Upper lobe of right lung (tissue), 1 donor: ENCODE results near the gene NRP1. TPM values are rescaled to one million over a fixed set of nuclear protein-coding genes. Genes with fewer than 3 reads are reported as not detected.

Experiments used
- ATAC-seq: fragments of 200-7000 bp; cut with Tn5 transposase; one replicate; pipeline ENCODE4 v1.9.1; 2020; ENCODE audit warnings: mild to moderate bottlenecking, moderate library complexity
- DNase-seq: peaks from one replicate; pipeline ENCODE4 v3.0.0-alpha.2; 2020
- H3K27ac ChIP-seq: fragments of 200-600 bp; one replicate; pipeline ENCODE4 v1.8.0; 2022
- H3K27me3 ChIP-seq: fragments of 200-600 bp; one replicate; pipeline ENCODE4 v1.8.0; 2022; ENCODE audit warnings: mild to moderate bottlenecking
- H3K36me3 ChIP-seq: fragments of 200-600 bp; one replicate; pipeline ENCODE4 v1.8.0; 2022
- H3K4me1 ChIP-seq: fragments of 200-600 bp; one replicate; pipeline ENCODE4 v1.8.0; 2022
- H3K4me3 ChIP-seq: fragments of 200-600 bp; one replicate; pipeline ENCODE4 v1.8.0; 2022; ENCODE audit warnings: mild to moderate bottlenecking
- H3K9me3 ChIP-seq: fragments of 200-600 bp; one replicate; pipeline ENCODE4 v1.8.0; 2022
- CTCF ChIP-seq: fragments of 200-600 bp; IDR thresholded peaks from one replicate; pipeline ENCODE4 v1.8.0; 2022; ENCODE audit warnings: antibody characterized with exemption
- intact Hi-C: fragments of 100-400 bp; cut with DNase I; formaldehyde crosslinking; loops from one replicate; pipeline ENCODE4 v1.11.0; 2022
- total RNA-seq: library from RNA; stranded (reverse); fragmentation: NEBNext Ultra II Directional; extraction: Animal tissue kit (Norgen Biotek cat#: 25700); gene quantifications from one replicate; pipeline ENCODE4 v1.2.1, GENCODE V29; 2021
- donor health status: DM: no; HTN: yes; CAD: no; lungs with severe emphysema.

Gene NRP1
- total RNA-seq, 1 donor from 2014 or later = 139 TPM

DNA sequence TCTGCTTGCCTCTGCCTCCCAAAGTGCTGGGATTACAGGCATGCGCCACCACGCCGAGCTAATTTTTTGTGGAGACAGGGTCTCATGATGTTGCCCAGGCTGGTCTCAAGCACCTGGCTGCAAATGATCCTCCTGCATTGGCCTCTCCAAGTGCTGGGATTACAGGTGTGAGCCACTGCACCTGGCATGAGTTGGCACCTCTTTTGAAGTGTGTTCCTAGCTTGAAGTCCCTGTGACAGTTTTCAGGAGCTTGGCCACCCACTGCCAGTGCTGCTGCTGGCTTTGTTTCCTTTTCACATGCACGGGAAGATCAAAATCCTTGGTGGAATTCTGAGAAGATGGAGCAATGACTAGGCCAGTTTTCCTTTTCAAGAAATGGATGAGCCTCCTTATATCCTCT lies 126.3 kb downstream of the NRP1 start:
- H3K36me3 ChIP-seq = peaks cover 52% of the 10 kb centered on the region
- ATAC-seq (no peak), DNase-seq (no peak)
- peaks cover 15% of the 10 kb centered on the region for H3K4me1 ChIP-seq
- no peaks in the 10 kb centered on the region for H3K27me3 ChIP-seq
- H3K27ac ChIP-seq = no peak overlapping the region
- no peak overlapping the region for H3K4me3 ChIP-seq
- intact Hi-C loops = no loop called here
- H3K9me3 ChIP-seq = no peaks in the 10 kb centered on the region
- no peak for TF ChIP-seq CTCF

GRCh38 chr10:33204031-33204430 lies 130.4 kb downstream of the NRP1 start:
- intact Hi-C loops = no loop called here
- H3K27ac ChIP-seq = no peak overlapping the region
- no peaks in the 10 kb centered on the region for H3K27me3 ChIP-seq
- H3K36me3 ChIP-seq = peaks cover 69% of the 10 kb centered on the region
- no peak for TF ChIP-seq CTCF
- H3K9me3 ChIP-seq = no peaks in the 10 kb centered on the region
- H3K4me1 ChIP-seq = peaks cover under 1% of the 10 kb centered on the region
- no peak overlapping the region for H3K4me3 ChIP-seq
- DNase-seq (no peak), ATAC-seq (peak; percentile 54)

- H3K36me3 ChIP-seq = peaks cover 65% of the 10 kb centered on the region
- H3K27ac ChIP-seq = no peak overlapping the region
- no peak for ATAC-seq
- intact Hi-C loops = no loop called here
- peaks cover 20% of the 10 kb centered on the region for H3K4me1 ChIP-seq
- H3K9me3 ChIP-seq = no peaks in the 10 kb centered on the region
- DNase-seq = no peak
- no peak overlapping the region for H3K4me3 ChIP-seq
- H3K27me3 ChIP-seq = no peaks in the 10 kb centered on the region
- TF ChIP-seq CTCF = no peak
Measured at GRCh38 chr10:33201971-33202370, 132.5 kb downstream of the NRP1 start.

DNA sequence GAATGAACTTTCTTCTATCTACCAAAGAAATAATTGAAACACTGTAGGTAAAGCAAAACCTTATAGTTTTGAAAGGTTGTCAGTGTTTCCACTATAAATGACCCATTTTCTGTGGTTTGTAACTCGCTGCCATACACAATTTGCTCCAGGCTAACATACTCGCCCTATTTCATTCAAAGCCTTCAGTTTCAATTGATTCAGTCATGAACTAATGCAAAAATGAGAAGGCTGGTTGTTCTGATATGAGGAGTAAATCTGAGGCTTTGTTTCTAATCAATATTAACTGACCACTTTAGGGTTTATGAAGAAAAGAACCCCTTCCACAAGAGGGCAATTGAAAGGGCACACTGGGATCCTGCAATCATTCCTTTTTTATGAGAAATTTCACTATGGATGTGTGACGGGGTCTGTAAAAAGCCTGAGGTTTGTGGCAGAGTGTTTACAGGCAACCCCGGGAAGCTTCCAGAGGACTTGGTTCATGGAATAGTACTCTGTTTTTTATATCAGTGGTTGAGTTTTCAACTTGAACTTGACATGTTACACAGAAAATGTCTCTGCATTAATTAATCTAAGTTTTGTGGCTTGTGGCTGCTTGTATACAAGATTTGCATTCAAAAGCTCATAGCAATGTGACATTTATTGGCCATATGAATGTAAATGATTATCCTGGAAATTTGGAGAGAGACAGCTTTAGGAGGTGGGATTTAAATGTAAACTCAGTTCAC lies 133.2 kb downstream of the NRP1 start:
- Histone ChIP-seq H3K4me3 (no peak overlapping the region), H3K9me3 (no peaks in the 10 kb centered on the region), H3K36me3 (peaks cover 59% of the 10 kb centered on the region), H3K4me1 (peaks cover 24% of the 10 kb centered on the region), H3K27ac (no peak overlapping the region), H3K27me3 (no peaks in the 10 kb centered on the region)
- intact Hi-C loops = no loop called here
- no peak for TF ChIP-seq CTCF
- no peak for DNase-seq
- ATAC-seq = no peak

DNA sequence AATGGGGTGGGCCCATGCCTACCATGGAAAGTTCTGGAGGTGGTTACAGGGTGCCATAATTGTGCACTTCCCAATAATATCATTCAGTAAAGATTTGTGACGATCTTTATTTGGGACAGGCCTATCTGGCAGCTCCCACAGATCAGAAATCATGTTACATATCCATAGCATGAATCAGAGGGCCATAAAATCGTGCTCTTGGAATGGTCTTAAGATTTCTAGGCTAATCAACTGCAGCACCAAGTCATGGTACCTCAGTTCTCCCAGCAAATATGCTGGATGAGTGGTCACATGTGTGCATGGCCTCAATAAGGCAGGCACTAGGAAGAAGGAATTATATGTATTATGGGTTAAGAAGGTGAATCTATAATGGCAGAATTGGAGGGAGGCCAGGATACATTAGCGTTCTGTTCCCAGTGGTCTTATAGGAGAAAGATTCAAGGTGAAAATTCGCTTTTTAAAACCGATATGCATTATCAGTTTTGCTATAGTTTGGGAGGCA lies 134.7 kb downstream of the NRP1 start:
- intact Hi-C loops = loop anchor here (10.0 kb wide), 1 partner anchor 1435 kb away; no protein-coding TSS in a partner anchor
- no peak overlapping the region for H3K27ac ChIP-seq

More for the DNA sequence above, 134.7 kb downstream of the NRP1 start:
- peaks cover 30% of the 10 kb centered on the region for H3K4me1 ChIP-seq
- DNase-seq = no peak
- peaks cover 50% of the 10 kb centered on the region for H3K36me3 ChIP-seq
- no peak for ATAC-seq
- no peak for TF ChIP-seq CTCF
- no peak overlapping the region for H3K4me3 ChIP-seq
- H3K9me3 ChIP-seq = no peaks in the 10 kb centered on the region
- no peaks in the 10 kb centered on the region for H3K27me3 ChIP-seq
